Activated CD4-positive, CD25-positive, alpha-beta regulatory T cell treated with anti-CD3 and anti-CD28 coated beads, Interleukin-2, amount 50 U/mL, for 24 hours (primary cell): Measurements from ENCODE around the gene SORBS2.
"Not testable (repeated sequence)": the region's sequence is repeated elsewhere in the genome, so short reads cannot be mapped to it uniquely, and the experiment has no call there.

Source experiments
- ATAC-seq, 2 donors: fragments of 150-1000 bp; cut with Tn5 transposase; one replicate each; pipeline ENCODE4 v1.10.0; 2021; ENCODE audit warnings: mild to moderate bottlenecking in 1 of 2, moderate library complexity in 1 of 2

Gene SORBS2

DNA sequence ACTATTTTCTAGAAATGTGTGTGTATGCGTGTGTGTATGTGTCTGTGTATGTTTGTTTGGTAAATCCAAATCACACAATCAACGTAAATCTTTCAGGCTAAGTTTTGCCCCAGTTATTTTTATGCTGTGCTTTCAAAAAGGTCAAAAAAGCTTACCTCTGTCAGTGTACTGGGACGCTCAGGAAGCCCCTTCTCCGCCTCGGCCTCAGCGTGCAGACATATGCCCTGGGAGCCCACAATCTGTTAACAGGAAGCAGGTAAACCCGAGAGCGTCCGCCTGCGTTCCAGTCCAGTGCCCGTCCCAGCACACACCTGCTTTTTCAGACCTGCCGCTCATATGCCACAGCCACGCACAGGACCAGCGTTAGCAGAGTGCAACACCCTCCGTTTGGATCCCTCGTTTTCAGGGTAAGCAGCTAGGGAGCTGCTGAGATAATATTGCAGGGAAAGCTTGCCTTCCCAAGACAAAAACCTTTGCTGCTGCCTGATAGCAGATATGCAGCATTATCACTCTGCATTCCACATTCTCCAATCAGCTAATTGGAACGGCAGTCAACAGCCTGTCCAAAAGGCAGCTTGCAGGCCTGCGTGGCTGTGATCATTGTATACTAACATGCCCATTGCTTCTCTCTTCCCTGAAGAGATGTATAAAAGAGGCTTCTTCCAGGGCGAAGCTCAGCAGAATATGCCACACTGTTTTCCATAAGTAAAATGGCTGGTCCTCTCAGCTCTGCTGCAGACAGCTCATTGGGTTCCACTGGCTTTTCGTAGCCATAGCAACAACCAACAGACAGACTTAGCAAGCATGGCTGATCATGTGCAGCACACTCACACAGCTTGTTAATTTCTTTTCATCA is at the start of gene SORBS2:
Gene SORBS2 (minus strand): TSS at position 686 of the 856 bp plus-strand sequence. CDS start 121,623 bp downstream, outside the sequence.
- no peak for ATAC-seq

- ATAC-seq, result no peak
These were observed 47.1 kb upstream of the SORBS2 start for GRCh38 chr4:185859111-185859510.

GRCh38 chr4:185857561-185857960 is 45.6 kb upstream of the SORBS2 start:
- not testable (repeated sequence) for ATAC-seq

- ATAC-seq, result no peak
These were observed 41.8 kb upstream of the SORBS2 start for GRCh38 chr4:185853841-185854240.

DNA sequence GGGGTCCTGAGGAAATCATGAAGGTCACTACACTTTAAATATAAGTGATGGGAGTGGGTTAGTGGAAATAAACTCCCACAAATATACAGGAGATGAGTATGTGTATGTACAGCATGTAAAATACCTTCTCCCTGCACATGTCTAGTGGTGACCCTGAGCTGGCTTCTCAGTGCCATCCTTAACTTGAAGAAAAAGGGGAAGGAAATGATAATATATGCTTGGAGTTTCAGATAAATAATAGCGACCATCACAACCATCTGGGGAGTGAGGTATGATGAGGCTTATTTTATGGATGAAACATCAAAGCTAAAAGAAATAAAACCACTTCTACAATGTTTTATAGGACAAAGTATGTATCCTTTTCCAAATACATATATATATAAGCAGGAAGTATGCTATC is 41.0 kb upstream of the SORBS2 start:
- no peak for ATAC-seq

DNA sequence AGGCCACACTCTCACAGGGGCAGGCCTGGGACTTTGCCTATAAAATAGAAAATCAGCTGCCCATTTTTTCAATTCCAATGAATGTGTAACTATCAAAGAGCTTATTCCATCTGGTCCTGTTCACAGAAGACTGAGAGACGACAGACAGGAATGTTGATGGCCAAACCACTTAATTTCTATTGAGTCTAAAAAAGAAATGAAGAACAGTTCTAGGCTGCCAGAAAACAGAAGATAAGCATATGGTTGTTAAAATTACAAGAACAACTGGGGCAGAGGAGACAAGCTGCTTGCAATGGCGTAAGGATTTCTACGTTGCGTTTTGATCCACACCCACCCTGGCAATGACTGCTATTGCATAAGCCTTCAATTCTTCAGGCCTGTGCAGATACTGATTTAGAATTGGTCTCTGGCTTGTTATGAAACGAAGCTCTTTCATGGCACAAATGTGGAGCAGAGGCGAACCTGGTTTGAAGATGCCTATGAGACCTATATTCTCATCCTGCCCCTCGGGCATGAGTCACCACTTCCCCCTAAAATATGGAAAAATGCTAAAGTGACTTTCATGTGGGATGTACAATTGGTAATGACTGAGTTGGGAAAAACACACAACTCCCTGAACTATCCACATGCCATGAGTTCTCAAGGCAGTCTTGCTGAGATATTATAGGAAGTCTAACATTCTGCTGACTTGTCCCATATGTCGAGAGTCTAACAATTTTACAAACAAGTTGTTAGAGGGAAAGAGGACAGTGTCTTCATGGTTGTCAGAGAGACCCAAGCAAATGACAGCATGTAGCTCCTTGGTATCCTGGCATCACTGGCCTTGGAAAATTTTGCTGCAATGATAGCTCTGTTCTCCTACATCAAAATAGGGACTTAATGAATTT is 37.9 kb upstream of the SORBS2 start:
- ATAC-seq, result no peak

- no peak for ATAC-seq
These were observed 35.5 kb upstream of the SORBS2 start for GRCh38 chr4:185847352-185848097.

DNA sequence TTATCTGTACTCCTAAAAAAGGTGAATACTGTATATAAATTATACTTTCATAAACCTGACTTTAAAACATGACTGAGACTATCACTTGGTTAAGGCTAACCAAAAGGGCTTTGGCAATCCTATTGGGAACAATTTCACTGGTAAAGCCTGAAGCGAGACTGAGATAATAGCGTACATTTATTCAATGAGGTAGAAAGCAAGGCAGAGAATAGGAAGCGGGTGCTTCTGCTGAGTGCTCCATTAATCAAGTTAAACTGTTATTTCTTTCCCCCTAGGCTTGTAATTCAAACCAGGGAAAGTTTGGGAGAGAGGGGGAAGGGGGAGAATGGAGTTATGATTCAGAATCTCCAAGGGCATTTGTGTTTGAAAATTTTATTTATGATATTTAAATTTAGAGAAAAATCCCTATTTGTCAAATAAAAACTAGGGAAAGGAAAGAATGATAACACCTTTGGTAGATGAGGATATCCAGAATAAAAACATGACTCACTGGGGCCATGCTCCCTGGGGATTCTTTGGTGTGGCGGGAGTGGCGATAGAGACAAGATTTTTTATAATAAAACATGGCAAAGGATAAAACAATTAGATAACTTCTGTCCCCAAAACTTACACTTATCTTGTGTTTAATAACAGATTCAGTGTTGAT is 34.6 kb upstream of the SORBS2 start:
- ATAC-seq, result no peak

- ATAC-seq, result no peak
These were observed 34.0 kb upstream of the SORBS2 start for GRCh38 chr4:185845966-185846365.

- no peak for ATAC-seq
These were observed 29.5 kb upstream of the SORBS2 start for GRCh38 chr4:185841451-185841850.

DNA sequence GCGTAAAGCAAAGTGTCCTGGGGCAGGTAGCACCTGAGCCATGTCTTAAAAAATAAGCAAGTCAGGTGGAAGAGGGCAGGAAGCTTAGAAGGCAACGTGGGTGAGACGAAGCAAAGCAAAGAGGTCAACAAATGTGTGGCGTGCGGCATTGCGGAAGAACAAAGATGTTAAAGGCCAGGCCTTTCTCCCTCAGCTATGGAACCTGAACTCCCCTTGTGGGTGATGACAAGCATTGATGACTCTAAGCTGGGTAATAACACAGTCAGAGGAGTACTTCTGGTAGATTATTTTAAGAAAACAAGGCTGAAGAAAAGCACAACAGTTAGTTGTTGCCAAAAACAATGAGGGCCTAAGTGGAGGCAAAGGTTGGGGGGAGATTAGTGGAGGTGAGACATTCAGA is 29.0 kb upstream of the SORBS2 start:
- no peak for ATAC-seq

DNA sequence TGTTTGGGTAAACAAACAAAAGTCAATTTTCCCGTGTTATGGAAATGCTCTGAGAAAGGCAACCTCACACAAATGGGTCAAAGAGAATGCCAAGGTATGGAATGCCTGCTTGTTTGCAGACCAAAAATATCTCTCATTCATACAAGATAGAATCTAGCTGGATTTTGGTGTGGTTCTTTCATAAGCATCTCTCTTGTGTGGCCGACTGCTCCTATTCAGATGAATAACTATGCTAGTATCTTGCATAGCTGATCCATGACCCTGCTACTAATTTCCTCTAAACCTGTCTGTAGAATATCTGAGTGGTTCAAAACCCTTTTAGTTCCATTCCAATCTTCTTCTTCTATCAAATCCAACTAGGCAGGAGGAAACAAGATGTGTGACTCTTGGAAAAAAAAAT is 28.2 kb upstream of the SORBS2 start:
- ATAC-seq, result no peak

GRCh38 chr4:185839770-185840169 is 27.8 kb upstream of the SORBS2 start:
- no peak for ATAC-seq

DNA sequence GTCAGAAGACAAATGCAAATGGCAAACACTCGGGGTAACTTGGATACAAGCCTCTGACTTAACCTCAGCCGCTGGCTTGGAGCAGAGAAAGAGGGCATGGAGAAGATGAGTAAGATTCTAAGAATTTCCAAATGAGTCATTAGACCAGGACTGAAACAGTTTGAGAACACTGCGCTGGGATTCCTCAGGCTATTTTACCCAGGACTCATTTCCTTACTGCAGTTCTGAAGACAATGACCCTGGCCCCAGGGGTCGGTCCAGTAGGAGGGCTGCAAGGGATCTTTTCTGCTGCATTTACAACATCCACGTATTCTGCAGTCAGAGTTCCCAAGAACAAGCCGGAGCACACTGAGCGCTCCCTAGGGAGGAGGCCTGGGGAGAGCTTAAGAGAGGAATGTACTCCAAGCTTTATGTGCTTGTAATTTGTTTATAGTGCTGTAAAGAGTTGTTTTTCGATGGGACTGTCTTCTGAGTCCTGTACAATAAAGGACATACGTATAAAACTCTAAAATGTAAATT is 27.3 kb upstream of the SORBS2 start:
- no peak for ATAC-seq

GRCh38 chr4:185838514-185839193 is 26.7 kb upstream of the SORBS2 start:
- no peak for ATAC-seq

- ATAC-seq, result no peak
These were observed 26.1 kb upstream of the SORBS2 start for GRCh38 chr4:185838104-185838452.

- no peak for ATAC-seq
These were observed 25.6 kb upstream of the SORBS2 start for GRCh38 chr4:185837415-185838103.

- ATAC-seq, result no peak
These were observed 24.5 kb upstream of the SORBS2 start for GRCh38 chr4:185836241-185837084.

DNA sequence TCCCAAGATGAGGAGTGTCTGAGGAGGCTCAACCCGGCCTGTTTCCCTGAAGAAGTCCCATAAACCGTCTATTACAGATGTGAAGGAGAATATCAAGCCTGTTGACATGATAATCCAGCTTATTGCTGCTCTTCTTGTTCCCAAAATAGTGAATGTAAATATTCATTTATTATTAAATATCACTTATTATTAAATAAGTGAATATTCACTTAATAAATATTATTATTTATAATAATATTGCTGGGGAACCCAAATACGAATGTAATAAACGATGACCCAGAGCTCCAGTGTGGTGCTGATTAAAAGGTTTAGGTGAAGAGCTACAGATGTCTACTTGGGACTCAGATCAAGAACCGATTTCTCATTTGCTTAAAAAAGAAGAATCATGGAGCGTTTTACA is 23.8 kb upstream of the SORBS2 start:
- ATAC-seq, result no peak

DNA sequence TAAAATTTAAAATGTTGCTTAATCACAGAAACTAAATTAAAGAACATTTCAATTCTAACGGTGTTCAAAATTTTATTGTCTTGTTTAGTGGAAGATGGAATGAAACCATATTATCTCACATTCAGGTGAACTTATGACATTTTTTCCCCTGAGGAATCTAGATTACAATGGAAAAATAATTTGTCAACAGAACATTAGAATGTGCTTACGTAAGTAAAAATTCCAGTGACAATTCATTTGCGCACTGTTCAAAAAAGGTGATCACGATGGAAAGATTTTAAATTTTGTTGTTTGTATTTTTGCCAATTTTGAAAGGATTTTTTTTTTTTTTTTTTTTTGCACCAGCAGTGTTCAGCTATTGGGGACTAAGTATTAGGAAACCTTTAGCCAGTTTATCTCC is 23.3 kb upstream of the SORBS2 start:
- ATAC-seq, result no peak
